Stimulated activated CD4-positive, alpha-beta T cell treated with anti-CD3 and anti-CD28 coated beads, Interleukin-15, amount 100 ng/mL, for 48 hours (primary cell): ENCODE measurements around the gene NTPCR.
"Not testable (repeated sequence)": the region's sequence is repeated elsewhere in the genome, so short reads cannot be mapped to it uniquely, and the experiment has no call there.

Experiments
- DNase-seq, 2 donors: peaks; one replicate each; pipeline ENCODE4 v3.0.0-alpha.2; 2020; ENCODE audit warnings: low read depth in 2 of 2

The NTPCR gene

GRCh38 chr1:232927166-232927565, 23.2 kb upstream of the NTPCR start:
- not testable (repeated sequence) for DNase-seq

GRCh38 chr1:232927830-232928505, 22.4 kb upstream of the NTPCR start:
- no peak for DNase-seq

GRCh38 chr1:232932486-232933425, 17.7 kb upstream of the NTPCR start:
- DNase-seq = no peak

GRCh38 chr1:232936941-232937340, 13.5 kb upstream of the NTPCR start:
- DNase-seq = no peak

GRCh38 chr1:232937741-232938375, 12.6 kb upstream of the NTPCR start:
- DNase-seq = no peak

GRCh38 chr1:232938926-232939325, 11.5 kb upstream of the NTPCR start:
- no peak for DNase-seq

- no peak for DNase-seq
Measured at GRCh38 chr1:232939748-232940147, 10.7 kb upstream of the NTPCR start.

GRCh38 chr1:232940262-232940661, 10.1 kb upstream of the NTPCR start:
- no peak for DNase-seq

- DNase-seq = no peak
Measured at GRCh38 chr1:232942413-232943294, 7.8 kb upstream of the NTPCR start.

- no peak for DNase-seq
Measured at GRCh38 chr1:232943679-232944252, 6.6 kb upstream of the NTPCR start.

GRCh38 chr1:232944347-232944746, 6.1 kb upstream of the NTPCR start:
- no peak for DNase-seq

- DNase-seq = no peak
Measured at GRCh38 chr1:232949636-232950196, 695 bp upstream of the NTPCR start.

- no peak for DNase-seq
Measured at GRCh38 chr1:232951180-232951579, 769 bp downstream of the NTPCR start.

GRCh38 chr1:232951605-232952004, 1.2 kb downstream of the NTPCR start:
- no peak for DNase-seq

- no peak for DNase-seq
Measured at GRCh38 chr1:232952514-232953499, 2.4 kb downstream of the NTPCR start.

GRCh38 chr1:232954594-232955365, 4.4 kb downstream of the NTPCR start:
- no peak for DNase-seq

- DNase-seq = no peak
Measured at GRCh38 chr1:232956081-232956480, 5.7 kb downstream of the NTPCR start.

- DNase-seq = no peak
Measured at GRCh38 chr1:232958067-232958466, 7.7 kb downstream of the NTPCR start.
